Coronary artery (tissue), 2 donors: ENCODE measurements around the gene CD226.
"Not testable (repeated sequence)": the region's sequence is repeated elsewhere in the genome, so short reads cannot be mapped to it uniquely, and the experiment has no call there.

Experiments used
- DNase-seq: peaks from one replicate; pipeline ENCODE4 v3.0.0-alpha.2; 2017; ENCODE audit warnings: low spot score
- H3K27ac ChIP-seq, 2 donors: fragments of 200-600 bp; sonication (generic); one replicate each; pipeline ENCODE4 v1.5.1; 2016 to 2019
- H3K4me3 ChIP-seq: fragments of 200-600 bp; sonication (generic); 2 replicates; pipeline ENCODE4 v1.5.1; 2016; ENCODE audit warnings: mild to moderate bottlenecking, moderate library complexity
- TF ChIP-seq, protein P1 (sequence below): fragments of 200-600 bp; sonication (generic); IDR thresholded peaks from one replicate; pipeline ENCODE4 v1.5.1; 2019; ENCODE audit warnings: antibody characterized with exemption

CD226 gene

GRCh38 chr18:69908838-69909237, 38.8 kb downstream of the CD226 start:
- no peak overlapping the region for H3K4me3 ChIP-seq
- TF ChIP-seq, protein P1, sequence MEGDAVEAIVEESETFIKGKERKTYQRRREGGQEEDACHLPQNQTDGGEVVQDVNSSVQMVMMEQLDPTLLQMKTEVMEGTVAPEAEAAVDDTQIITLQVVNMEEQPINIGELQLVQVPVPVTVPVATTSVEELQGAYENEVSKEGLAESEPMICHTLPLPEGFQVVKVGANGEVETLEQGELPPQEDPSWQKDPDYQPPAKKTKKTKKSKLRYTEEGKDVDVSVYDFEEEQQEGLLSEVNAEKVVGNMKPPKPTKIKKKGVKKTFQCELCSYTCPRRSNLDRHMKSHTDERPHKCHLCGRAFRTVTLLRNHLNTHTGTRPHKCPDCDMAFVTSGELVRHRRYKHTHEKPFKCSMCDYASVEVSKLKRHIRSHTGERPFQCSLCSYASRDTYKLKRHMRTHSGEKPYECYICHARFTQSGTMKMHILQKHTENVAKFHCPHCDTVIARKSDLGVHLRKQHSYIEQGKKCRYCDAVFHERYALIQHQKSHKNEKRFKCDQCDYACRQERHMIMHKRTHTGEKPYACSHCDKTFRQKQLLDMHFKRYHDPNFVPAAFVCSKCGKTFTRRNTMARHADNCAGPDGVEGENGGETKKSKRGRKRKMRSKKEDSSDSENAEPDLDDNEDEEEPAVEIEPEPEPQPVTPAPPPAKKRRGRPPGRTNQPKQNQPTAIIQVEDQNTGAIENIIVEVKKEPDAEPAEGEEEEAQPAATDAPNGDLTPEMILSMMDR, result no peak
- no peak overlapping the region for H3K27ac ChIP-seq
- no peak for DNase-seq

- TF ChIP-seq, protein P1, result no peak
- Histone ChIP-seq H3K27ac (no peak overlapping the region), H3K4me3 (no peak overlapping the region)
- no peak for DNase-seq
These were observed 40.9 kb downstream of the CD226 start for GRCh38 chr18:69906765-69907164.

GRCh38 chr18:69900941-69901340, 46.7 kb downstream of the CD226 start:
- TF ChIP-seq, protein P1, result no peak
- Histone ChIP-seq H3K4me3 (no peak overlapping the region), H3K27ac (no peak overlapping the region)
- DNase-seq, result no peak

DNA sequence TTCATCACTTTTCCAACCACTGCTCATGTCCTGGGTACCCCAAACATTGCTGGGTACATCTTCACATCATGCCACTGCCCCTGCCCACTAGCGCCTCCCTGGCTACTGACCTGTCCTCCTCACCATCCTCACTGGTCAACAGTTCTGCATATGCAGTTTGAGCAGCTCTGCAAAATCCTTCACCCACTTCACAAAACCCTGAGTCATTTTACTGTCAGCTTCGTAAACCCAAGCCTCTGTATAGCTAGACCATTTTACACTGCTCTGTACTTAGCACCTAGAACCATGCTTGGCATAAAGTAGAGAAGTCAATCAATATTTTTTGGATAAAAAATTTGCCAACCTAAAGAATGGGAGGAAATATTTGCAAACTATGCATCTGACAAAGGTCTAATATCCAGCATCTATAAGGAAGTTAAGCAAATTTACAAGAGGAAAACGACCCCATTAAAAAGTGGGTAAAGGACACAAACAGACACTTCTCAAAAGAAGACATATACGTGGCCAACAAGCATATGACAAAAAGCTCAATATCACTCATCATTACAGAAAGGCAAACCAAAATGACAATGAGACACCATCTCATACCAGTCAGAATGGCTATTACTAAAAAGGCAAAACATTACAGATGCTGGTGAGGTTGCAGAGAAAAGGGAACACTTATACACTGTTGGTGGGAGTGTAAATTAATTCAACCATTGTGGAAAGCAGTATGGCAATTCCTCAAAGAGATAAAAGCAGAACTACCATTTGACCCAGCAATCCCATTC, 48.3 kb downstream of the CD226 start:
- not testable (repeated sequence) for H3K27ac ChIP-seq, DNase-seq, H3K4me3 ChIP-seq

- no peak overlapping the region for H3K4me3 ChIP-seq
- no peak overlapping the region for H3K27ac ChIP-seq
- DNase-seq, result no peak
- TF ChIP-seq, protein P1, result no peak
These were observed 49.3 kb downstream of the CD226 start for GRCh38 chr18:69898241-69898861.

DNA sequence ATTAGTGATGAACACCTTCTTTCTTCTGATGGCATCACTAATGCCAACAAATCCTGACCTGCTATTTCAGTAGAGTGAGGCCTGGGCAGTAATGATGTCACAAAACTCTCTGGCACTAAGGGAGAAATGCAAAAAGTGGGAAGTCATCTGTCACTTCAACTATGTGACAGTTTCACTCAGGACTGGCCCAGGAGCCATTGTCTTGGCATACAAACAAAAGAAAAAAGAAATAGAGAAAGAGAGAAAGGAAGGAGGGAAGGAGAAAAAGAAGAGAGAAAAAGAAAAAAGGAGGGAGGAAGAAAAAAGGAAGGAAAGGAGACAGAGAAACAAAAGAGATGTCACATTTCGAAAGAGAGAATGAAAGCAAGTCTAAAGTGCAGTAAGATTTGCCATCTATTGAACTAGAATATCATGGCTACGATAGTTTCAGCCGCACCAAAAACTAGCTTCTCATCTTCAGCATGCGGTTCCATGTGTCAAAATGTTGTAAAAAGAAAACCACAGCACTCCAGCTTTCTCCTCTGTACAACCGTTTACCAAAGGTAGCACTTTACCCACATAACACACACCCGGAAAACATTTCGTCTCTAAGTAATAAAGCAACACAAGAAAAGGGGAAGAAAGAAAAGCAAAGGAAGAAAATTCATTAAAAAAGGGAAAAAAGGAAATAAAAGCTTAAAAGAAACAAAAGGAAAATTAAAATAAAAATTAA, 50.1 kb downstream of the CD226 start:
- Histone ChIP-seq H3K4me3 (no peak overlapping the region), H3K27ac (no peak overlapping the region)
- TF ChIP-seq, protein P1, result no peak
- no peak for DNase-seq
